ENCODE data around the gene INPP4B.

The INPP4B gene

GRCh38 chr4:142532054-142532453 is 314.0 kb downstream of the INPP4B start:
- no peak for TF ChIP-seq CTCF (IDR thresholded peaks at IDR 0.05; ENCODE audit: insufficient read depth, low read depth, low read length, missing control alignments)
- no peak for DNase-seq (ENCODE audit: low read depth)
- H3K4me3 ChIP-seq (ENCODE audit: low read length) = no peak overlapping the region

- DNase-seq (ENCODE audit: low read depth) = no peak
- no peak for TF ChIP-seq CTCF (IDR thresholded peaks at IDR 0.05; ENCODE audit: insufficient read depth, low read depth, low read length, missing control alignments)
- no peak overlapping the region for H3K4me3 ChIP-seq (ENCODE audit: low read length)
Observed at GRCh38 chr4:142530728-142531127, 315.4 kb downstream of the INPP4B start.

- no peak overlapping the region for H3K4me3 ChIP-seq (ENCODE audit: low read length)
- no peak for TF ChIP-seq CTCF (IDR thresholded peaks at IDR 0.05; ENCODE audit: insufficient read depth, low read depth, low read length, missing control alignments)
- DNase-seq (ENCODE audit: low read depth) = peak; percentile 76
Observed at GRCh38 chr4:142528433-142528832, 317.7 kb downstream of the INPP4B start.

- no peak overlapping the region for H3K4me3 ChIP-seq (ENCODE audit: low read length)
Observed at GRCh38 chr4:142523111-142523510, 323.0 kb downstream of the INPP4B start.

GRCh38 chr4:142519342-142519741 is 326.8 kb downstream of the INPP4B start:
- H3K4me3 ChIP-seq (ENCODE audit: low read length) = no peak overlapping the region
- DNase-seq (ENCODE audit: low read depth) = no peak
- TF ChIP-seq CTCF (IDR thresholded peaks at IDR 0.05; ENCODE audit: insufficient read depth, low read depth, low read length, missing control alignments) = no peak

More at GRCh38 chr4:142523111-142523510, 323.0 kb downstream of the INPP4B start:
- no peak for TF ChIP-seq CTCF (IDR thresholded peaks at IDR 0.05; ENCODE audit: insufficient read depth, low read depth, low read length, missing control alignments)
- DNase-seq (ENCODE audit: low read depth) = peak; percentile 89

GRCh38 chr4:142516686-142517526 is 329.2 kb downstream of the INPP4B start:
- no peak overlapping the region for H3K4me3 ChIP-seq (ENCODE audit: low read length)
- peak; percentile 54 for DNase-seq (ENCODE audit: low read depth)
- TF ChIP-seq CTCF (IDR thresholded peaks at IDR 0.05; ENCODE audit: insufficient read depth, low read depth, low read length, missing control alignments) = no peak

- DNase-seq (ENCODE audit: low read depth) = peak; percentile 53
- H3K4me3 ChIP-seq (ENCODE audit: low read length) = no peak overlapping the region
- TF ChIP-seq CTCF (IDR thresholded peaks at IDR 0.05; ENCODE audit: insufficient read depth, low read depth, low read length, missing control alignments) = no peak
Observed at GRCh38 chr4:142512161-142512560, 333.9 kb downstream of the INPP4B start.
